Peyer's patch (tissue), 4 donors: ENCODE measurements around the gene NFAT5.

ENCODE experiments used
- CTCF ChIP-seq, 6 experiments: fragments of 450-650 bp in 4 of 6; fragments of 200-600 bp in 2 of 6; sonication (generic) in 1 of 6; IDR thresholded peaks; one replicate each; pipeline ENCODE4 v1.5.1; 2017 to 2019; ENCODE audit warnings: antibody characterized with exemption in 6 of 6, mild to moderate bottlenecking in 3 of 6, moderate library complexity in 1 of 6
- POLR2A ChIP-seq, 2 donors: fragments of 450-650 bp; IDR thresholded peaks; one replicate each; pipeline ENCODE4 v1.5.1; 2017; ENCODE audit warnings: antibody characterized with exemption in 2 of 2, mild to moderate bottlenecking in 2 of 2, moderate library complexity in 2 of 2

GRCh38 chr16:69711115-69711740 lies 145.5 kb downstream of the NFAT5 start:
- no peak for TF ChIP-seq CTCF (IDR thresholded peaks at IDR 0.05)
- no peak for TF ChIP-seq POLR2A (IDR thresholded peaks at IDR 0.05)
